Upper lobe of right lung (tissue), 1 donor: Measurements from ENCODE around the gene PGBD4. TPM values are rescaled to one million over a fixed set of nuclear protein-coding genes. Genes with fewer than 3 reads are reported as not detected.

Experiments used
- ATAC-seq: fragments of 200-7000 bp; cut with Tn5 transposase; one replicate; pipeline ENCODE4 v1.9.1; 2020; ENCODE audit warnings: mild to moderate bottlenecking, moderate library complexity
- DNase-seq: peaks from one replicate; pipeline ENCODE4 v3.0.0-alpha.2; 2020
- H3K27ac ChIP-seq: fragments of 200-600 bp; one replicate; pipeline ENCODE4 v1.8.0; 2022
- H3K27me3 ChIP-seq: fragments of 200-600 bp; one replicate; pipeline ENCODE4 v1.8.0; 2022; ENCODE audit warnings: mild to moderate bottlenecking
- H3K36me3 ChIP-seq: fragments of 200-600 bp; one replicate; pipeline ENCODE4 v1.8.0; 2022
- H3K4me1 ChIP-seq: fragments of 200-600 bp; one replicate; pipeline ENCODE4 v1.8.0; 2022
- H3K4me3 ChIP-seq: fragments of 200-600 bp; one replicate; pipeline ENCODE4 v1.8.0; 2022; ENCODE audit warnings: mild to moderate bottlenecking
- H3K9me3 ChIP-seq: fragments of 200-600 bp; one replicate; pipeline ENCODE4 v1.8.0; 2022
- intact Hi-C: fragments of 100-400 bp; cut with DNase I; formaldehyde crosslinking; loops from one replicate; pipeline ENCODE4 v1.11.0; 2022
- total RNA-seq: library from RNA; stranded (reverse); fragmentation: NEBNext Ultra II Directional; extraction: Animal tissue kit (Norgen Biotek cat#: 25700); gene quantifications from one replicate; pipeline ENCODE4 v1.2.1, GENCODE V29; 2021
- TF ChIP-seq, protein P1 (sequence below): fragments of 200-600 bp; IDR thresholded peaks from one replicate; pipeline ENCODE4 v1.8.0; 2022; ENCODE audit warnings: antibody characterized with exemption
- donor health status: DM: no; HTN: yes; CAD: no; lungs with severe emphysema.

Gene PGBD4
- total RNA-seq, 1 donor from 2014 or later, result 1.3 TPM

DNA sequence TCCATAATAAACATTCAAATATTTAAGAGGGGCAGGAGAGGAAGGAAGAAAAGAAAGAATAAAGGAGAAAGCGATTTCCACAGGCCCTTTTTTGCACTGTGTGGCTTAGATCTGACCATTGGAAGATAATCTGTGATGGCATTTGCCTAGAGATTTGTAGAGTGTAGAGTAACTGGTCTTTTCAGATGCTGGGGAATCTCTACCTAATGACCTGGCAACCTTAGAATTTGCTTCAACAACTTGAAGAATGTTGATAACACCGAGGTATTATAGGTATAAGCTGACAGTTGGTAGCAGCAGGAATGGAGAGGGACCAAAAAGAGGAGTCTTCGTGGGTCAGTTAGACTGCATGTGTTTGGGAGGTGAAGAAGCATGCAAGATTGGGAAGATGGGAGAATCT is 41.9 kb upstream of the PGBD4 start:
- Histone ChIP-seq H3K27me3 (no peaks in the 10 kb centered on the region), H3K4me3 (no peak overlapping the region), H3K27ac (no peak overlapping the region), H3K4me1 (no peaks in the 10 kb centered on the region), H3K36me3 (no peaks in the 10 kb centered on the region), H3K9me3 (no peaks in the 10 kb centered on the region)
- intact Hi-C loops, result loop anchor here (10.0 kb wide), 1 partner anchor 145 kb away; no protein-coding TSS in a partner anchor
- DNase-seq (no peak), ATAC-seq (no peak)
- TF ChIP-seq, protein P1, sequence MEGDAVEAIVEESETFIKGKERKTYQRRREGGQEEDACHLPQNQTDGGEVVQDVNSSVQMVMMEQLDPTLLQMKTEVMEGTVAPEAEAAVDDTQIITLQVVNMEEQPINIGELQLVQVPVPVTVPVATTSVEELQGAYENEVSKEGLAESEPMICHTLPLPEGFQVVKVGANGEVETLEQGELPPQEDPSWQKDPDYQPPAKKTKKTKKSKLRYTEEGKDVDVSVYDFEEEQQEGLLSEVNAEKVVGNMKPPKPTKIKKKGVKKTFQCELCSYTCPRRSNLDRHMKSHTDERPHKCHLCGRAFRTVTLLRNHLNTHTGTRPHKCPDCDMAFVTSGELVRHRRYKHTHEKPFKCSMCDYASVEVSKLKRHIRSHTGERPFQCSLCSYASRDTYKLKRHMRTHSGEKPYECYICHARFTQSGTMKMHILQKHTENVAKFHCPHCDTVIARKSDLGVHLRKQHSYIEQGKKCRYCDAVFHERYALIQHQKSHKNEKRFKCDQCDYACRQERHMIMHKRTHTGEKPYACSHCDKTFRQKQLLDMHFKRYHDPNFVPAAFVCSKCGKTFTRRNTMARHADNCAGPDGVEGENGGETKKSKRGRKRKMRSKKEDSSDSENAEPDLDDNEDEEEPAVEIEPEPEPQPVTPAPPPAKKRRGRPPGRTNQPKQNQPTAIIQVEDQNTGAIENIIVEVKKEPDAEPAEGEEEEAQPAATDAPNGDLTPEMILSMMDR, result no peak

DNA sequence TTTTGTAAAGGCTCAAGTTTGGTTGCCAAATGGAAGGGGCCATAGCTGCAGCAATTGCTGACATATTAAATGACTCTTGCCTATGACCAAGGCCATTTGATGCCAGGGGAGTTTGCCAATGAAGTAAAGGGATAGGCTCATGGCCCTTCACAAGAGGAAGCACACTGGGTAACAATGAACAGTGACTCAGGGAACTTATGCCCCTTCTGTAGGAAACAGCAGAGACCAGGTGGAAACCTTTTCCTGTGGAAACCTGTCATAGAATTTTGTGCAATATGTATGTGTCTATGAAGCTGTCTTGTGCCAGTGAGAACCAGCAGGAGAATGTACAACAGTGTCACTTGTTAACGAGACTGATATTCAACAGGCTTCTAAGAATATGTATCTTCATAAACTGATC is 37.4 kb upstream of the PGBD4 start:
- Histone ChIP-seq H3K4me3 (no peak overlapping the region), H3K36me3 (no peaks in the 10 kb centered on the region), H3K27ac (no peak overlapping the region), H3K27me3 (no peaks in the 10 kb centered on the region), H3K9me3 (no peaks in the 10 kb centered on the region), H3K4me1 (no peaks in the 10 kb centered on the region)
- TF ChIP-seq, protein P1, result no peak
- no peak for DNase-seq
- no peak for ATAC-seq
- intact Hi-C loops, result loop anchor here (10.0 kb wide), 1 partner anchor 140 kb away; no protein-coding TSS in a partner anchor

DNA sequence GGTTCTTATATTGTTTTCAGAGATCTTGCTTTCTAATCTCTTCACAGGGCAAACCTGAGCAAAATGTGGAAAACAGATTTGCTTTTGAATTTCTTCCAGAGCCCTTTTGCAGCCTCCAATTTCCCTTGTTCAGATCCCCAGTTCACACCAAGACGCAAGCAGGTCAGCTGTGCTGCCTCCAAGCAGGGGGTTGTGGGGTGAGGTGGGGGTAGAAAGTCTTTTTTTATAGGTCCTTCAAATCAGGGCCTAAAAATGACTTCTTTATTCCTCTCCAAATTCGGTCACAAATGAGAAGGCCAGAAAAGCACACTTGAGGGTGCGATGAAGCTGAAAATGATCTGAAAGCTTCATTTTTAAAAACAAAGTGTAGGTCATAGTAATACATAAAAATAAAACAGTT is 36.6 kb upstream of the PGBD4 start:
- Histone ChIP-seq H3K4me3 (no peak overlapping the region), H3K36me3 (no peaks in the 10 kb centered on the region), H3K27me3 (no peaks in the 10 kb centered on the region), H3K27ac (no peak overlapping the region), H3K9me3 (no peaks in the 10 kb centered on the region), H3K4me1 (no peaks in the 10 kb centered on the region)
- DNase-seq (no peak), ATAC-seq (no peak)
- TF ChIP-seq, protein P1, result no peak
- intact Hi-C loops, result loop anchor here (10.0 kb wide), 1 partner anchor 140 kb away; no protein-coding TSS in a partner anchor

DNA sequence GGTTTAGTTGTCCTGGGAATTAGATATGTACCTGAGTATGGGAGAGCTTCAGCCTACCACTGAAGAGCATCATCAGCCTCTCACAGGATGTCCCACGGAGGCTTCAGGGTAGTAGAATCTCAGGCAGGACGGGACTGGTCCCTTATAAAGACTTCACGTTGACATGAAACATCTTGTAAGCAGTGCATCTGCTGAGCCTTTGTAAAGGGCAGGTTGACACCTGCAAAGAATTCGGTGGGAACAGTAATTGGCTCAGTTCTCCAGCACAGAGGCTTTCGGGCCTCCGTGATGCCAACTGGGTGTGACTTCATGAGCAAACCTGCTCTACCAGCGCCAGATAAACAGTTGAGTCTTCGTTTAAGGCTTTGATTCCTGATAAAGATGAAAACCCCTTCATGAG is 35.9 kb upstream of the PGBD4 start:
- no peaks in the 10 kb centered on the region for H3K36me3 ChIP-seq
- no peaks in the 10 kb centered on the region for H3K9me3 ChIP-seq
- H3K27me3 ChIP-seq, result no peaks in the 10 kb centered on the region
- intact Hi-C loops, result loop anchor here (10.0 kb wide), 1 partner anchor 139 kb away; no protein-coding TSS in a partner anchor
- H3K27ac ChIP-seq, result no peak overlapping the region
- no peak for DNase-seq
- H3K4me1 ChIP-seq, result no peaks in the 10 kb centered on the region
- no peak for ATAC-seq
- H3K4me3 ChIP-seq, result no peak overlapping the region
- TF ChIP-seq, protein P1, result no peak

DNA sequence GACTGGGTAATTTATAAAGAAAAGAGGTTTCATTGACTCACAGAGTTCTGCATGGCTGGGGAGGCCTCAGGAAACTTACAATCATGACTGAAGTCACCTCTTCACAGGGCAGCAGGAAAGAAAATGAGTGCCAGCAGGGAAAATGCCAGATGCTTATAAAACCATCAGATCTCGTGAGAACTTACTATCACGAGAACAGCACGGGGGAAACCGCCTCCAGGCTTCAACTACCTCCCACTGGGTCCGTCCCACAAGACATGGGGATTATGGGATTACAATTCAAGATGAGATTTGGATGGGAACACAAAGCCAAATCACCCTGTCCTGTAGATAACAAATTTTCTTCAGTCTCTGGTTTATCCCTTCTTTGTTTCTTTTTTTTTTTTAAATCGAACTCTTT is 31.9 kb upstream of the PGBD4 start:
- Histone ChIP-seq H3K4me3 (no peak overlapping the region), H3K36me3 (no peaks in the 10 kb centered on the region), H3K27me3 (no peaks in the 10 kb centered on the region), H3K4me1 (no peaks in the 10 kb centered on the region), H3K27ac (no peak overlapping the region), H3K9me3 (no peaks in the 10 kb centered on the region)
- no peak for DNase-seq
- no peak for ATAC-seq
- TF ChIP-seq, protein P1, result no peak
- intact Hi-C loops, result no loop called here

DNA sequence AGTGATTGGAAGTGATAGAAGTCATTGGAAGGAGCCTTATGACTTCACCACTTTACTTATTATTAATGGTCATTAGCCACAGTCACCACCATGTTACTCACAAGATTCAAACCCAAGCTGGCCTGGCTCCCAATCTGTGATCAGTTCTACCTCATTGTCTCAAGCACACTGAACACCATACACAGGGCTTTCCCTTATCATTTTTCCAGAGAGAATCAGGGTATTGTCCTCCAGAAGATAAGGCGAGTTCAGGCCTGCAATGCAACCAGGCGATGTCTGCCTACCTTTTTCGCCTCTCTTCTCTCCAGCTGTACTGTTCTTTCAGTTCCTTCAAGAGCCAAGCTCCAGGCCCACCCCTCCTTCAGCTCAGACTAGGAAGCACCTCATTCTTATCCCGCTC is 25.1 kb upstream of the PGBD4 start:
- intact Hi-C loops, result no loop called here
- DNase-seq, result no peak

More for the DNA sequence above, 25.1 kb upstream of the PGBD4 start:
- no peaks in the 10 kb centered on the region for H3K36me3 ChIP-seq
- H3K9me3 ChIP-seq, result no peaks in the 10 kb centered on the region
- H3K27ac ChIP-seq, result no peak overlapping the region
- no peak overlapping the region for H3K4me3 ChIP-seq
- no peaks in the 10 kb centered on the region for H3K4me1 ChIP-seq
- ATAC-seq, result no peak
- TF ChIP-seq, protein P1, result no peak
- H3K27me3 ChIP-seq, result no peaks in the 10 kb centered on the region
